ENCODE results near the gene B3GAT1.
"Not testable (repeated sequence)": the region's sequence is repeated elsewhere in the genome, so short reads cannot be mapped to it uniquely, and the experiment has no call there.

B3GAT1 gene

GRCh38 chr11:134412203-134413042 lies at the start of gene B3GAT1:
Gene B3GAT1, minus strand, starts transcription at chr11:134412242. Its CDS starts 24,583 bp downstream, at chr11:134387659.
- no peak for DNase-seq

GRCh38 chr11:134461621-134462020 lies 49.6 kb upstream of the B3GAT1 start:
- DNase-seq, result no peak

GRCh38 chr11:134460881-134461280 lies 48.8 kb upstream of the B3GAT1 start:
- DNase-seq, result no peak

- no peak for DNase-seq
These were observed 48.1 kb upstream of the B3GAT1 start for GRCh38 chr11:134460062-134460561.

- DNase-seq, result no peak
These were observed 47.4 kb upstream of the B3GAT1 start for GRCh38 chr11:134459246-134460061.

GRCh38 chr11:134457411-134458007 lies 45.5 kb upstream of the B3GAT1 start:
- DNase-seq, result not testable (repeated sequence)

GRCh38 chr11:134455516-134455915 lies 43.5 kb upstream of the B3GAT1 start:
- no peak for DNase-seq

GRCh38 chr11:134454146-134454690 lies 42.2 kb upstream of the B3GAT1 start:
- no peak for DNase-seq

- DNase-seq, result no peak
These were observed 41.4 kb upstream of the B3GAT1 start for GRCh38 chr11:134453441-134453840.

- no peak for DNase-seq
These were observed 40.8 kb upstream of the B3GAT1 start for GRCh38 chr11:134452838-134453155.

- DNase-seq, result no peak
These were observed 40.2 kb upstream of the B3GAT1 start for GRCh38 chr11:134452026-134452837.

- DNase-seq, result no peak
These were observed 38.1 kb upstream of the B3GAT1 start for GRCh38 chr11:134450186-134450585.

- DNase-seq, result no peak
These were observed 37.7 kb upstream of the B3GAT1 start for GRCh38 chr11:134449713-134450112.

- DNase-seq, result no peak
These were observed 37.0 kb upstream of the B3GAT1 start for GRCh38 chr11:134449051-134449450.

- DNase-seq, result no peak
These were observed 35.7 kb upstream of the B3GAT1 start for GRCh38 chr11:134447696-134448095.

- DNase-seq, result no peak
These were observed 33.7 kb upstream of the B3GAT1 start for GRCh38 chr11:134445601-134446325.

- not testable (repeated sequence) for DNase-seq
These were observed 32.4 kb upstream of the B3GAT1 start for GRCh38 chr11:134444160-134445108.

GRCh38 chr11:134443246-134443645 lies 31.2 kb upstream of the B3GAT1 start:
- no peak for DNase-seq

GRCh38 chr11:134442246-134442645 lies 30.2 kb upstream of the B3GAT1 start:
- DNase-seq, result no peak

GRCh38 chr11:134441706-134442105 lies 29.7 kb upstream of the B3GAT1 start:
- DNase-seq, result no peak

Data from fibroblast of skin of right biceps (primary cell).